ENCODE measurements around the gene HES7.
A peak's percentile ranks its signal among the peaks of the same experiment; 100 is the strongest.
"Not testable (repeated sequence)": the region's sequence is repeated elsewhere in the genome, so short reads cannot be mapped to it uniquely, and the experiment has no call there.

HES7 gene

GRCh38 chr17:8123695-8124349 lies at the start of gene HES7:
Gene HES7 (minus strand): TSS chr17:8124106. CDS start chr17:8124084, 22 bp downstream.
- DNase-seq: no peak

DNA sequence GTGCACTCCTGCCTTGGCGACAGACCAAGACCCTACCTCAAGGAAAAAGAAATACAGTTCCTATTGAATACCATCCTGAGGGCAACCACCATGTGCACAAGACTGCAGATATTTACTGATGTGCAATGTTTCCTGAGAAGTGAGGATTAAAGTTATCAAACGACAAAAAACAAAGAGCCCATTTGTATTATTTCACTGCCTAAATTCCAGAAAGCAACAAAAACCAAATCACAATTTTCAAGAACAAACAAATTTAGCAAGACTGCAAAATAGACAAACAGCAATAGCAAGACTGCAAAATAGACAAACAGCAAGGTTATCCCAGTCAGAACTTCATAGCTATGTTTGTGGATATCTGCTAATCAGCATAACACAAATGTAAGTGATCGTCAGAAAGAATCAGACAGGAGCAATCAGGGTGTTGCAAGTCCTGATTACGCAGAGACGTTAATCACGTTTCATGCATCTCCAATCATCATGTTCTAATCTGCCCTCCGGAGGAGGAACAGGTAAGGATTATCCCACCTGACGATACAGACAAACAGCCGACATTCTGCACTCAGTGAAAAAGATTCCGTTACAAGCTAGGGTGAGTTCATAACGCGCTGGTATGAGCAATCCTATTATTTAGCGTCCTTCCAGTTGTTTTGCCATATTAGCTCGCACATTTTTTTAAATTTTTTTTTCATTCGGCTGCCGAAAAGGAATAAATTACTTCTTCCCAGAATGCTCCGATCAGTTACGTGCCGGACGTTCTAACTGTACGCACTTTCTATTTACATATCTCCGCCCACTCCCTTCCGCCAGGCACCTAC lies 49.4 kb upstream of the HES7 start:
- peak in 55 of 56 donors; percentile 27 to 95 (median 78) for DNase-seq

GRCh38 chr17:8170186-8170585 lies 46.3 kb upstream of the HES7 start:
- DNase-seq: not testable (repeated sequence)

GRCh38 chr17:8167526-8167925 lies 43.6 kb upstream of the HES7 start:
- DNase-seq: no peak

DNA sequence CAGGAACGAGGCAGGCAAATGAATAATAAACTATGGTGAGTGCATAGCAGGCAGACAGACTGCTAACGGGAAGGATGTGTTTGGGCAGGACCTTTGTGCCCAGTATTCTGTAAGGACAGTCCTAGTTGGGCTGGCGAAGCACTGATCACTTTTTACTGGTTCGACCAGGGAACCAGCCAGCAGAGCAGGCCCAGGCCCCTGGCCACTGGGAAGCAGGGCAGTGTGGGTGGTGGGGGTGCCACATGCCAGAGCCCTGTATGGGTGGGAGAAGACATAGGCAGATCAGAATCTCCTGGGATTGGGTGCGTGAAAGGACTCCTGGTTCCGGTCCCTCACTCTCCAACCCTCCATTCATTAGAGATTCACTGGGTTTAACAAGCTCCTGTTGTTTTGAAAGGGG lies 42.8 kb upstream of the HES7 start:
- DNase-seq: no peak

- DNase-seq: no peak
Measured at GRCh38 chr17:8164815-8165131, 40.9 kb upstream of the HES7 start.

- DNase-seq: peak in 49 of 56 donors; percentile 6 to 87 (median 55)
Measured at GRCh38 chr17:8163978-8164814, 40.3 kb upstream of the HES7 start.

- peak in 16 of 56 donors; percentile 32 to 75 (median 55) for DNase-seq
Measured at GRCh38 chr17:8162997-8163977, 39.4 kb upstream of the HES7 start.

- peak in 52 of 56 donors; percentile 23 to 89 (median 70) for DNase-seq
Measured at GRCh38 chr17:8162233-8162996, 38.5 kb upstream of the HES7 start, which contains the start of gene VAMP2. Gene VAMP2 (minus strand): TSS chr17:8162948. CDS start chr17:8162879, 69 bp downstream.

- DNase-seq: peak in 1 of 56 donors; percentile 46
Measured at GRCh38 chr17:8161289-8162232, 37.7 kb upstream of the HES7 start.

DNA sequence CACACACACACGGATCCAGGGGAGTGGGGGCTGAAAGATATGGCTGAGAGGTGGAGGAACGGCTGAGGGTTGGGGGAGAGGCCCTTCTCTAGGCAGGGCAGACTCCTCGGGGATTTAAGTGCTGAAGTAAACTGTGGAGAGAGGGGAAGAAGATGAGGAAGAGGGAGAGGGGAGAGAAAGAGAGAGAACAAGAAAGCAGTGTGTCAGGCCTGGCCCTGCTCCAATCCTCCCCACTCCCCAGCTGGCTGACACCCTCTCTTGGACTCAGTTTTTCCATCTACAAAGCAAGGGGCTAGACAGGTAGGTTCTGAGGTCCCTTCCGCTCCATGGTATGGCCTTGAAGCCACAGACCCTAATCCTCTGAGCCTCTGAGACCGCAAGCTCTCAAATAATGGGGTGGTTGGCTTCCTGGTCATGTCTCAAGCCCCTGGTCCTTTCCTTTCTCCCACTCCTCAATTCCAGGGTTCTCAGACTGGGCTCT lies 36.9 kb upstream of the HES7 start:
- peak in 1 of 56 donors; percentile 6 for DNase-seq

DNA sequence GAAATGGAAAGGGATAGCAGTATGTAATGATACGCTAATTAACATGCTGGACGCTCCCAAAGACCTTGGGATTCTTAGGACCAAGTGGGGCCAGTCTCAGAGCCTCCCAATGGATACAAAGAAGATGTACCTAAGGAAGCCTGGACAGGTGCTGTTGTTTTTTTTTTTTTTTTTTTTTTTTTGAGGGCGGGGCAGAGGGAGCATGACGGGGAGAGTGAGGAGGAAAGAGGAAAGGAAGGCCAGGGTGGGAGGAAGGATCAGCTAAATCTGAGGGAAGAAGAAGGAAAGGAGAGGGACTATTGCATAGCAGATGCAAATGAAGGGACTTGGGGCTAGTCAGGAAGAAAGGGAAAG lies 36.3 kb upstream of the HES7 start:
- no peak for DNase-seq

- no peak for DNase-seq
Measured at GRCh38 chr17:8159459-8160223, 35.7 kb upstream of the HES7 start.

DNA sequence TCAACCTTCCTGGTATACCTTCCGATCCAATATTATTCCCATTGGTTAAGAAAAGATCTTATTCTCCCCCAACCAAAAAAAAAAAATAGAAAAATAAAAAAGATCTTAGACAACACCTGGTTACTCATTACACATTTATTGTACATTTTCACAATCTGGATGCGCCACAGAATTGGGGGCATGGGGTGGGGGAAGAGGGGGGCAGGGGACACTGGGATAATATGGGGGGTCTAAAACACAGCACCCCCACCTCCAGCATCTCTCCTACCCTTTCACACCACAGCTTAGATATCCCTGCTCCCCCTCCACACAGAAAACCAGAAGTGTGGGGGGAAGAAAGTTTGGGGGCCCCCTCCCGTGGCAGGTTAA lies 35.1 kb upstream of the HES7 start:
- DNase-seq: no peak

DNA sequence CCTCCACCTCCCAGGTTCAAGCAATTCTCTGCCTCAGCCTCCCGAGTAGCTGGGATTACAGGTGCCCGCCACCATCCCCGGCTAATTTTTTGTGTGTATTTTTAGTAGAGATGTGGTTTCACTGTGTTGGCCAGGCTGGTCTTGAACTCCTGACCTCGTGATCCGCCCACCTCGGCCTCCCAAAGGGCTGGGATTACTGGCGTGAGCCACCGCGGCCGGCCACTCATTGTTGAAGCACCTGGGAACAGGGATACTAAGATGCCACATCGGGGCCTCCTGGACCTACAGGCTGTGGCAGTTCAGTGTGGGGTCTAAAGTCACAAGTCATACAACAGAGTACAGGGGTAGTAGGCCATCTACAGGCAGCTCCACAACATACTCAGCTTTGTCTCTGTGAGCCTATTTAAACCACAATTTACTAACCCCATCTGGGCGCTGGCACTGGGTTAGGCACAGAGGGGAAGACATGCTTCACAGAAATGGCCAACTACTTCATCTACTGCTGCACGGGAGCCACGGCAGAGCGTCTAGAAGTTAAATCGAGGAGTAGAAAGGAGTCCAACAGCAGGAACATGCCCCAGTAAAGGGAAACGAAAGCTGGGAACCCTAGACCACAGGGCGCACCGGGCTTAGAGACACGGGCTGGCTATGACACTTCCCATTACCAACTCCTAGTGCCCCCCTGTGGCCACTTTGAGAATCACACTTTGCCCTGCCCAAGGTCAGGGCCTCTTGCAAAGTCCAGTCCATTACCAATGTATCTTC lies 34.5 kb upstream of the HES7 start:
- DNase-seq: peak in 54 of 56 donors; percentile 25 to 94 (median 76)

GRCh38 chr17:8156246-8156992 lies 32.5 kb upstream of the HES7 start:
- DNase-seq: peak; percentile 94 to 100 (median 99)
